Activated effector memory CD4-positive, alpha-beta T cell treated with anti-CD3 and anti-CD28 coated beads, Interleukin-2, amount 50 U/mL, for 16 hours (primary cell): ENCODE results near the gene SEZ6.
A peak's percentile ranks its signal among the peaks of the same experiment; 100 is the strongest.

Experiments
- DNase-seq: peaks from one replicate; pipeline ENCODE4 v3.0.0-alpha.2; 2020

The SEZ6 gene

GRCh38 chr17:29002811-29003210, 3.0 kb downstream of the SEZ6 start:
- no peak for DNase-seq

GRCh38 chr17:29000973-29001372, 4.9 kb downstream of the SEZ6 start:
- no peak for DNase-seq

- DNase-seq, result no peak
These were observed 6.6 kb downstream of the SEZ6 start for GRCh38 chr17:28999206-28999605.

GRCh38 chr17:28997806-28998205, 8.0 kb downstream of the SEZ6 start:
- DNase-seq, result no peak

GRCh38 chr17:28996554-28997096, 9.2 kb downstream of the SEZ6 start:
- no peak for DNase-seq

- no peak for DNase-seq
These were observed 12.0 kb downstream of the SEZ6 start for GRCh38 chr17:28993645-28994426.

GRCh38 chr17:28992625-28993600, 12.9 kb downstream of the SEZ6 start:
- no peak for DNase-seq

- DNase-seq, result no peak
These were observed 13.6 kb downstream of the SEZ6 start for GRCh38 chr17:28992185-28992584.

GRCh38 chr17:28991779-28992178, 14.1 kb downstream of the SEZ6 start:
- DNase-seq, result no peak

- DNase-seq, result no peak
These were observed 16.8 kb downstream of the SEZ6 start for GRCh38 chr17:28989028-28989427.

- no peak for DNase-seq
These were observed 17.4 kb downstream of the SEZ6 start for GRCh38 chr17:28988475-28988874.

- no peak for DNase-seq
These were observed 18.8 kb downstream of the SEZ6 start for GRCh38 chr17:28986714-28987655.

- DNase-seq, result no peak
These were observed 19.7 kb downstream of the SEZ6 start for GRCh38 chr17:28985950-28986713.

GRCh38 chr17:28983286-28984230, 22.3 kb downstream of the SEZ6 start:
- DNase-seq, result no peak

- peak; percentile 74 for DNase-seq
These were observed 23.6 kb downstream of the SEZ6 start for GRCh38 chr17:28982131-28982793.

- no peak for DNase-seq
These were observed 27.4 kb downstream of the SEZ6 start for GRCh38 chr17:28978356-28978964.

GRCh38 chr17:28977659-28978355, 28.0 kb downstream of the SEZ6 start:
- no peak for DNase-seq

GRCh38 chr17:28975646-28976045, 30.2 kb downstream of the SEZ6 start:
- DNase-seq, result no peak

- no peak for DNase-seq
These were observed 30.8 kb downstream of the SEZ6 start for GRCh38 chr17:28975031-28975430.
